Kidney (tissue), 14 donors: ENCODE results near the gene HASPIN. TPM values are rescaled to one million over a fixed set of nuclear protein-coding genes. Genes with fewer than 3 reads are reported as not detected.
A peak's percentile ranks its signal among the peaks of the same experiment; 100 is the strongest.

Experiments used
- DNase-seq, 5 donors: peaks; one replicate each; pipeline ENCODE4 v3.0.0-alpha.2; 2013 to 2020
- FAIRE-seq: peaks from 2 replicates; lab custom pipeline; 2012; peaks lifted over from hg19 to GRCh38; lab: Jason Lieb, UNC
- H3K27ac ChIP-seq, 2 donors: one replicate each; pipeline ENCODE4 v1.7.0; 2013; ENCODE audit warnings: low read depth in 2 of 2, low read length in 2 of 2, inconsistent platforms in 1 of 2
- H3K27me3 ChIP-seq: one replicate; pipeline ENCODE4 v1.7.1; 2013; ENCODE audit warnings: low read length, inconsistent platforms; ENCODE audit not compliant: control insufficient read depth, insufficient read depth
- H3K36me3 ChIP-seq, 3 donors: one replicate each; pipeline versions ENCODE4 v1.7.0 to v1.7.1; 2013; ENCODE audit warnings: low read length in 3 of 3, control low read depth in 1 of 3, inconsistent platforms in 1 of 3; ENCODE audit not compliant: insufficient read depth in 3 of 3, control insufficient read depth in 2 of 3
- H3K4me1 ChIP-seq, 3 donors: one replicate each; pipeline versions ENCODE4 v1.7.0 to v1.7.1; 2013; ENCODE audit warnings: low read length in 3 of 3, inconsistent platforms in 1 of 3, low read depth in 1 of 3; ENCODE audit not compliant: control insufficient read depth in 2 of 3, insufficient read depth in 2 of 3
- H3K4me3 ChIP-seq, 3 donors: one replicate each; pipeline versions ENCODE4 v1.7.0 to v1.8.1; 2013; ENCODE audit warnings: low read length in 3 of 3, control low read depth in 1 of 3, inconsistent platforms in 1 of 3
- H3K9ac ChIP-seq, 3 donors: one replicate each; pipeline versions ENCODE4 v1.7.0 to v1.7.1; 2013; ENCODE audit warnings: low read length in 3 of 3, control low read depth in 1 of 3, inconsistent platforms in 1 of 3
- H3K9me3 ChIP-seq, 3 donors: one replicate each; pipeline versions ENCODE4 v1.7.0 to v1.7.1; 2013; ENCODE audit warnings: low read length in 3 of 3, control low read depth in 1 of 3, inconsistent platforms in 1 of 3; ENCODE audit not compliant: control insufficient read depth in 2 of 3, insufficient read depth in 1 of 3
- CTCF ChIP-seq: IDR thresholded peaks from 3 replicates; pipeline ENCODE4 v1.5.1; 2012; ENCODE audit warnings: mild to moderate bottlenecking, moderate library complexity, borderline replicate concordance; ENCODE audit not compliant: insufficient read depth; ENCODE audit errors: extremely low read depth
- intact Hi-C: fragments of 100-400 bp; cut with DNase I; formaldehyde crosslinking; loops from one replicate; pipeline ENCODE4 v1.11.1; 2022
- polyA plus RNA-seq: library from polyadenylated mRNA; stranded (reverse); fragments of 350-450 nt; fragmentation: Illumina TruSeq; extraction: RNeasy Lipid Tissue Mini Kit (QIAGEN cat#74804); gene quantifications from one replicate; pipeline ENCODE4 v1.2.3, GENCODE V29; 2014; ENCODE audit warnings: low read depth, low replicate concordance; ENCODE audit not compliant: insufficient read depth
- total RNA-seq: library from RNA; stranded (reverse); fragmentation: NEBNext Ultra II Directional; extraction: Animal tissue kit (Norgen Biotek cat#: 25700); gene quantifications from one replicate; pipeline ENCODE4 v1.2.1, GENCODE V29; 2021
- donor health status: control.
- donor health status: control.
- donor health status: control.
- donor health status: control.
- donor health status: control.
- donor health status: DM: yes; HTN: yes; CAD: no.
- donor health status: Normal renal cell carcinoma (clear cell type).

The HASPIN gene
- total and polyA plus RNA-seq, 2 donors from 2014 or later, result 0.38 TPM; not detected in 1

- Histone ChIP-seq H3K36me3 (no peaks in the 10 kb centered on the region), H3K4me3 (no peak overlapping the region), H3K27me3 (no peaks in the 10 kb centered on the region), H3K9ac (no peak overlapping the region), H3K4me1 (no peaks in the 10 kb centered on the region), H3K9me3 (no peaks in the 10 kb centered on the region), H3K27ac (no peak overlapping the region)
- FAIRE-seq, result no peak
- intact Hi-C loops, result no loop called here
- peak in 1 of 5 donors; percentile 41 for DNase-seq
- TF ChIP-seq CTCF, result no peak
These were observed 50.3 kb downstream of the HASPIN start for GRCh38 chr17:3773966-3774365.

Other genes starting within 250 kb of the HASPIN start
- 5.1 TPM for gene ASPA, start 247.9 kb upstream of the HASPIN start, total RNA-seq
- 24.2 TPM for gene ASPA, start 247.9 kb upstream of the HASPIN start, polyA plus RNA-seq
- 1.2 TPM for gene TRPV3, start 166.1 kb upstream of the HASPIN start, total RNA-seq
- gene TRPV3, start 166.1 kb upstream of the HASPIN start, polyA plus RNA-seq, result 0.13 TPM
- gene TRPV1, start 114.5 kb upstream of the HASPIN start, total RNA-seq, result 4.2 TPM
- 4.7 TPM for gene TRPV1, start 114.5 kb upstream of the HASPIN start, polyA plus RNA-seq
- 17.5 TPM for gene SHPK, start 87.7 kb upstream of the HASPIN start, total RNA-seq
- 9.2 TPM for gene SHPK, start 87.7 kb upstream of the HASPIN start, polyA plus RNA-seq
- 15.7 TPM for gene CTNS, start 87.1 kb upstream of the HASPIN start, total RNA-seq
- 11.9 TPM for gene CTNS, start 87.1 kb upstream of the HASPIN start, polyA plus RNA-seq
- 158 TPM for gene TAX1BP3, start 55.3 kb upstream of the HASPIN start, total RNA-seq
- 128 TPM for gene TAX1BP3, start 55.3 kb upstream of the HASPIN start, polyA plus RNA-seq
- gene EMC6, start 55.1 kb upstream of the HASPIN start, total RNA-seq, result 25.6 TPM
- 77.1 TPM for gene EMC6, start 55.1 kb upstream of the HASPIN start, polyA plus RNA-seq
- 8.4 TPM for gene P2RX5, start 27.7 kb upstream of the HASPIN start, total RNA-seq
- gene P2RX5, start 27.7 kb upstream of the HASPIN start, polyA plus RNA-seq, result not detected
- 16.5 TPM for gene ITGAE, start 77.3 kb downstream of the HASPIN start, total RNA-seq
- 46.3 TPM for gene ITGAE, start 77.3 kb downstream of the HASPIN start, polyA plus RNA-seq
- 41.5 TPM for gene NCBP3, start 122.3 kb downstream of the HASPIN start, total RNA-seq
- gene NCBP3, start 122.3 kb downstream of the HASPIN start, polyA plus RNA-seq, result 14.5 TPM
- 6.0 TPM for gene CAMKK1, start 169.2 kb downstream of the HASPIN start, total RNA-seq
- 2.6 TPM for gene CAMKK1, start 169.2 kb downstream of the HASPIN start, polyA plus RNA-seq
- 11.2 TPM for gene P2RX1, start 192.6 kb downstream of the HASPIN start, total RNA-seq
- 3.1 TPM for gene P2RX1, start 192.6 kb downstream of the HASPIN start, polyA plus RNA-seq
- 52.1 TPM for gene ATP2A3, start 240.5 kb downstream of the HASPIN start, total RNA-seq
- 9.4 TPM for gene ATP2A3, start 240.5 kb downstream of the HASPIN start, polyA plus RNA-seq